NCI-H460 (cell line): ENCODE data around the gene MLXIPL. TPM values are rescaled to one million over a fixed set of nuclear protein-coding genes. Genes with fewer than 3 reads are reported as not detected.
"Not testable (repeated sequence)": the region's sequence is repeated elsewhere in the genome, so short reads cannot be mapped to it uniquely, and the experiment has no call there.

ENCODE experiments used
- DNase-seq: peaks from one replicate; pipeline ENCODE4 v3.0.0-alpha.2; 2016; ENCODE audit warnings: low read depth; ENCODE audit errors: extremely low read depth
- total RNA-seq: library from RNA; depleted of rRNA; stranded (reverse); fragments of >200 nt; shearing (Covaris generic); gene quantifications from 2 replicates; pipeline ENCODE4 v1.2.3, GENCODE V29; 2014

The MLXIPL gene
- total RNA-seq, 1 experiment from 2014 or later: 1.6 TPM

- DNase-seq: no peak
Observed at GRCh38 chr7:73646785-73647724, 22.7 kb upstream of the MLXIPL start.

- no peak for DNase-seq
Observed at GRCh38 chr7:73645643-73646174, 21.4 kb upstream of the MLXIPL start.

GRCh38 chr7:73644688-73645286 lies 20.5 kb upstream of the MLXIPL start:
- no peak for DNase-seq

- no peak for DNase-seq
Observed at GRCh38 chr7:73642834-73643233, 18.5 kb upstream of the MLXIPL start.

GRCh38 chr7:73638911-73639310 lies 14.6 kb upstream of the MLXIPL start:
- no peak for DNase-seq

GRCh38 chr7:73635428-73636200 lies 11.3 kb upstream of the MLXIPL start:
- DNase-seq: no peak

GRCh38 chr7:73633844-73634243 lies 9.5 kb upstream of the MLXIPL start:
- no peak for DNase-seq

- no peak for DNase-seq
Observed at GRCh38 chr7:73633323-73633722, 9.0 kb upstream of the MLXIPL start.

GRCh38 chr7:73631558-73631957 lies 7.2 kb upstream of the MLXIPL start:
- no peak for DNase-seq

- DNase-seq: no peak
Observed at GRCh38 chr7:73628504-73628903, 4.2 kb upstream of the MLXIPL start.

- DNase-seq: no peak
Observed at GRCh38 chr7:73626814-73627213, 2.5 kb upstream of the MLXIPL start.

GRCh38 chr7:73625276-73625675 lies 954 bp upstream of the MLXIPL start:
- no peak for DNase-seq

- DNase-seq: no peak
Observed at GRCh38 chr7:73624669-73625001, 313 bp upstream of the MLXIPL start.

GRCh38 chr7:73622909-73623797 lies 1.2 kb downstream of the MLXIPL start:
- DNase-seq: no peak

- DNase-seq: no peak
Observed at GRCh38 chr7:73622527-73622908, 1.8 kb downstream of the MLXIPL start.

GRCh38 chr7:73621168-73622063 lies 2.9 kb downstream of the MLXIPL start:
- no peak for DNase-seq

GRCh38 chr7:73619394-73619793 lies 4.9 kb downstream of the MLXIPL start:
- DNase-seq: not testable (repeated sequence)

- DNase-seq: no peak
Observed at GRCh38 chr7:73618538-73618937, 5.8 kb downstream of the MLXIPL start.

GRCh38 chr7:73617520-73617919 lies 6.8 kb downstream of the MLXIPL start:
- DNase-seq: not testable (repeated sequence)
